HG03039 (cell line): ENCODE results near the gene ANKRD53.
"Not testable (repeated sequence)": the region's sequence is repeated elsewhere in the genome, so short reads cannot be mapped to it uniquely, and the experiment has no call there.

Experiments used
- ATAC-seq: cut with Tn5 transposase; IDR thresholded peaks from one replicate; pipeline ENCODE4 v1.9.1; 2021; ENCODE audit warnings: mild to moderate bottlenecking, moderate library complexity; ENCODE audit not compliant: unreplicated experiment

ANKRD53 gene

GRCh38 chr2:70988151-70988550, 9.7 kb downstream of the ANKRD53 start:
- ATAC-seq = no peak

DNA sequence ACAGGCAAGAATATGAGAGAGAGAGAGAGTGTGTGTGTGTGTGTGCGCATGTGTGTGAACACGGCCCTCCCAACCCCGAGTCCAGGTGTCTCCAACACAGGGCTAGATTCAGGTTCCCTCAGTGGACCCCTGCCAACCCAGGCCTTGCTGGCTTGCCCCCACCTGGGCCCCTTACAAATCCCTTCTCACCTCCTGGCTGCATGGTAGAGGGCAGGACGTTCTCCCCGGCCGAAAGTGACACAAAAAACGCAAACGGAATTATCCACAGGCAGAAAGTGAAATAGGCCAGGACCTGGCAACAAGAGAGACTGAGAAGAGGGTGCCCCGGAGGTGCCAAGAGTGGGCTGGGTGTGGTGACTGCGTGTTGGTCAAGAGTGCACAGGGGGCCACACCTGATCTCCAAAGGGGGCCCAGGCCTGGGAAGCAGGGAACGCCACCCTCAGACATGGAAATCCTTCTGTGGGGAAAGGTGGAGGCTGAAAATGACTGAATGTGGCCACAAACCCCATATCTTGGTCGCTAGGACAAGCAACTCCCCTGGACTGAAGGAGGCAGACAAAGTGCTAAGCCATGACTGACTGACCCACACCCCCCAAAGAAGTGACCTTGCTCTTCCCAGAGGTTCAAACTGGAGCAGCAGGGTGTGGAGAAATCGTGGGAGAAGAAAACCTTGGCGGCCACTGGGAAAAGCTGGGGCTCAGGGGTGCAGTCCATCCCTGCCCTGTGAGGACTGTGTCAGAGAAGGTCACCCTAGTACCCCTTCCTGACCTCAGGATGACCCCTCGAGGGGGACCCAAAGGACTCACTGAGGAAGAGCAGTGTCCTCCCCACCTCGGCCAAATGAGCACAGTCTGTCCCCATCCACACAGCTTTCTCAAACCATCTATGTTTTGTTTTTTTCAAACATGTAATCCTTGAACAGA, 10.6 kb downstream of the ANKRD53 start:
- ATAC-seq = no peak

GRCh38 chr2:70990216-70990615, 11.8 kb downstream of the ANKRD53 start:
- no peak for ATAC-seq

GRCh38 chr2:70991142-70991541, 12.7 kb downstream of the ANKRD53 start:
- ATAC-seq = no peak

GRCh38 chr2:70991742-70992141, 13.3 kb downstream of the ANKRD53 start:
- no peak for ATAC-seq

DNA sequence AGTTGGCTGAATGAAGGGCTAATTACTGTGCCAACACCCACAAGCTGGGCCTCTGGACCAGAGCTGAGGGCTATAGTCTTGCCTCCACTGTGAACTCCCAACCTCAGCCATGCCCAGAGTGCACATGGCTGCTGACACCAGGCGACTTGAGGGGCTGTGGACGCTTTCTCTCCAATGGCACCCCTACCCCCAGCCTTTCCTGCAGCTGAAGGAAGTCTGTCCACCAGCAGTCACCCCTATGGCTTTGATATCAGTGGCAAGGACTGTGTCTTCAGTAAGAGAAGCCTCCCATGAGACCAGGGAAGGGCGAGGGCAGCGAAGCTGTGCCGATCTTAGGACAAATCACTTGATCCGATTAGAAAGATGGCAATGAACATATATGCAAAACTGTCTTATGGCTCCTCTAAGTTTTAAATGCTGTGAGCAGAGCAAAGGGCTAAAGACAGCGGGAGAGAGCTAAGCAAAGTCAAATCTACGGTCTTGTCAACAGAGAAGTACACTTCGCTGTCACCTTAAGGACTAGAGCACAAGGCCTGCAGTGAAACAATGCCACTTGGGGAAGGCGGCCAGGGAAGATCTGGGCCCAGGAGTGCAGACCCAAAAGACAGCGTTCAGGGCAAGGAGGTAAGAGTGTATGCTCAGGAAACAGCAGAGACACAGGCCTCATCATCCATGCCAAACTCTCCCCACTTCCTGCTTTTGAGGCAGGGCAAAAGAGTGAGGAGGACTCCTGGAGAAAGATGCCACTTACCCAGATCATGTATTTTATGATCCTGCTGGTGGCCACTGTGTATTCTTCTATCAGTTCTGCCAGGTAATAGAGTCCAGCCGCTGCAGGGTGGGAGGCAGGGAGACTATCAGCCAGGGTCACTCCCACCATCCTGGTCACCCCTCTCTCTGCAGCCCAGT, 14.8 kb downstream of the ANKRD53 start:
- ATAC-seq = no peak

- ATAC-seq = peak; percentile 26
These were observed 15.7 kb downstream of the ANKRD53 start for GRCh38 chr2:70994009-70994698.

GRCh38 chr2:70994699-70995425, 16.4 kb downstream of the ANKRD53 start, which contains the start of gene TEX261:
TEX261 (minus strand) TSS chr2:70994873; CDS start chr2:70994757, 116 bp downstream.
- peak; percentile 95 for ATAC-seq

DNA sequence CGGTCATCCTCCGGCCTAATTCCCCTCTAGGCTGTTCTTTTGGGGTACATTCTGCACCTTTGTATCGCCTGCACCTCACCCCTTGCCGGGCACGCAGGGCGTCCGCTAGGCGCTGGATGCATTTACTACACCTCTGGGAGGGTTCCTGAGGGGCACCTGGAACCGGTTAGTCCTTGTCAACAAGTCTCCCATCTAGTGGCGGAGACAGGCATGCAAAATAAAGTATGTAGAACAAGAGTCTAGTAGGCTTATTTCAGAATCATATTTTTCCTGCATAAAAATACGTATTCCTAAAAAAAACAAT, 16.9 kb downstream of the ANKRD53 start:
- ATAC-seq = no peak

- ATAC-seq = not testable (repeated sequence)
These were observed 20.5 kb downstream of the ANKRD53 start for GRCh38 chr2:70998885-70999284.

GRCh38 chr2:70999362-70999761, 20.9 kb downstream of the ANKRD53 start:
- ATAC-seq = no peak

- ATAC-seq = not testable (repeated sequence)
These were observed 21.5 kb downstream of the ANKRD53 start for GRCh38 chr2:70999931-71000330.

DNA sequence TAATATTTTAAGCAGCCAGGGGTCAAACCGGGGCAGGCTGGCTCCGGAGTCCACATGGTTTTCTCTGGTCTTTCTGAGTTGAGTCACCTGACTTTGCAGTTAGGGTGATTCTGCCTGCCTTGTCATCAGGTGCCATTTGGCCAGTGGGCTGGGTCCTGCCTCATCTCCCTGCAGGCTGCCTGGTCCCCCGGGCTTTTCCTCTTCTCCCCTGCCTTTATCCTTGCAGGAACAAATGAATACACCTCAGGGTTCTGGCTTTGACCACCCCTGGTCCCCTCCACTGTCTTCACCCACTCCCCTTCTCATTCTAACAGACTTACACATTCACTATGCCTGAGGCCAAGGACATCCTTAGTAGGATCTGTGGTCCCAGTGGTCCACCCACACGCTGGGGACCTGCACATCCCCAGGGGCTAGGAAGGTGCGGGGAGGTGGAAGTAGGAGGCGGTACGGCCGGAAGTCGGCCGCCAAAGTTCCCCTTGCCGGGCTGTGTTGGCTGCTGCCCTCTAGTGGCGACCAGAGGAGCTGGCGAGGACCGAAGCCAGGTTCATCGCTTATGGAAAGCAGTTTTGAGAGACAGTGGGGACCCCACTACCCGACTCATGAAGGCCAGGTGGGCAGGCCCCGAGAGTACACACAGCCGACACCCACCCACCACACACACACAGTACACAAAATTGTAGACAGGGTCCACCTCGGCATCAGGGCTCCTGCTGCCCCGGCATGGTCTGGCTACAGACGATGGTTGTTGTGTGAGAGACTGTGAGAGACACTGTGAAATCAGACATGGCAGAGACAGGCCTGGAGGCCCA, 22.6 kb downstream of the ANKRD53 start:
- peak; percentile 68 for ATAC-seq

GRCh38 chr2:71001592-71001927, 23.1 kb downstream of the ANKRD53 start:
- no peak for ATAC-seq

DNA sequence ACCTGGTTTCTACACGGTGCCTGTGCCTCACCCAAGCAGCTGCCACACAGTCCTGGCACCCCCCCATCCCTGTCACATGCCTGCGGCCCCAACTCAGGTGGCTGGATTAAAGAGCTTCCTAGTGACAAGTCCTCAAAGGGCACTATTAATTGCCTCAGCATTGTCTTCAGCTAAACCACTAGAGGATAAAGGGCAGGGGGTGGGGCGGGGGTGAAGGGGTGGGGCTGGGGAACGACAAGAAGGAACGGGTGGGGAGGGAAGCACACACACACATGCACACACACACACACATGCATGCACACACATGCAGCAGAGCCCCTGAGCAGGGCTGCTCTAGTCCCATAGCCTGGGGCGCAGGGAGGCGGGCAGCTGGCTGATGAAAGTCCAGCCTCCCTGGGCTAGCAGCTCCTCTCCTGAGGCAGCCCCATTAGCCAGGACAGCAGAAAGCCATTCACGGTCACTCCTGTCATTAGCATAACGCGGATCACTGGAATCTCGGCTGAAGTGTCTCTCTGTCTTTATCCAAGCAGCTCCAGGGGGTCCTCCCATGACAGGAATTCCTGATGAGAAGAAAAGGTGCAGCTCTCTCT, 23.6 kb downstream of the ANKRD53 start:
- no peak for ATAC-seq

DNA sequence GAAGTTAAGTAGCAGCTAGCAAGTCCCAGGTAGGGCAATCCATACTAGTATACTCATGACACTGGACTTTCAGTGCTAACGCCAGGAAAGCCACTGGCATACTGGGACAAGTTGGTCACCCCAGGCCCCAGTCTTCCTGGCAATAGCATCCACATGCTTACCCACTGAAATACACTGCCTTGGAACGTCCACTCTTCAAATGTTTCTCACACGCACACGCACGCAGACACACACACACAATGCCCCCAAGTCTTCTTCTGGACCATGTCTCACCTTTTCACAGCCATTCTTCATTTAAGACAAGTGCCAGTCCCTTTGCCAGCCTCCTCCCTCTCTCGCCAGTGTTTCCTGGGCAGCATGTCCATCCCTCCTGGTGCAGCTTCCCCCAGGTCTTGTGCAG, 25.0 kb downstream of the ANKRD53 start:
- ATAC-seq = no peak

- ATAC-seq = no peak
These were observed 25.7 kb downstream of the ANKRD53 start for GRCh38 chr2:71003966-71004755.

GRCh38 chr2:71004857-71005256, 26.4 kb downstream of the ANKRD53 start:
- ATAC-seq = no peak
